Measurements from ENCODE around the gene CSTF1.

GRCh38 chr20:56439771-56440291 lies 47.4 kb downstream of the CSTF1 start:
- TF ChIP-seq CTCF (IDR thresholded peaks at IDR 0.05; ENCODE audit: control extremely low read depth in 1 of 3, insufficient read depth in 1 of 3, low read depth in 1 of 3, low read length in 3 of 3), result no peak
- no peak for TF ChIP-seq SIX5 (IDR thresholded peaks at IDR 0.05; ENCODE audit: low read depth, low read length)
- no peak for TF ChIP-seq EZH2 (IDR thresholded peaks at IDR 0.05; ENCODE audit: low read depth, low read length, severe bottlenecking)
- no peak for TF ChIP-seq POLR2A (IDR thresholded peaks at IDR 0.05; ENCODE audit: control extremely low read depth in 1 of 2, low read depth in 2 of 2, low read length in 2 of 2)
- no peak for TF ChIP-seq RAD21 (IDR thresholded peaks at IDR 0.05 in 1 of 2, conservative IDR thresholded peaks at IDR 0.05 in 1 of 2; ENCODE audit: low read depth in 2 of 2, low read length in 2 of 2)
- no peak for TF ChIP-seq EGR1 (IDR thresholded peaks at IDR 0.05; ENCODE audit: borderline replicate concordance, low read depth, low read length)
- TF ChIP-seq POLR2AphosphoS5 (IDR thresholded peaks at IDR 0.05; ENCODE audit: low read depth, low read length), result no peak
- TF ChIP-seq TAF1 (IDR thresholded peaks at IDR 0.05; ENCODE audit: low read depth, low read length), result no peak
- no peak for TF ChIP-seq EP300 (IDR thresholded peaks at IDR 0.05; ENCODE audit: borderline replicate concordance in 1 of 2, low read depth in 2 of 2, low read length in 2 of 2)
- TF ChIP-seq SP2 (IDR thresholded peaks at IDR 0.05; ENCODE audit: low read length), result no peak
